Muscle of arm (tissue), 14 donors: Measurements from ENCODE around the gene PIGC. TPM values are rescaled to one million over a fixed set of nuclear protein-coding genes. Genes with fewer than 3 reads are reported as not detected.

Experiments
- DNase-seq: peaks from one replicate; pipeline ENCODE4 v3.0.0-alpha.2; 2013
- long read RNA-seq, 11 donors: transcript quantifications; one replicate each; lab custom pipeline, GENCODE V29; 2026
- polyA plus RNA-seq, 12 donors: library from polyadenylated mRNA; unstranded; fragments of 120-200 nt; gene quantifications; one replicate each; pipeline ENCODE4 v1.2.1, GENCODE V29; 2013; ENCODE audit not compliant: insufficient read length in 12 of 12

PIGC gene
- polyA plus RNA-seq = 10 to 100 TPM in 11 of 12 donors, not detected in 1; 22.6 to 34.1 (median 29.1) TPM
- long read RNA-seq, donor 1, transcript PIGC-202 (1 exons, 2,630 nt) = minor isoform, 14 of 31 reads
- long read RNA-seq, donor 1, transcript PIGC-201 (2 exons, 1,447 nt) = major isoform, 17 of 31 reads
- long read RNA-seq, donor 1, partial matches to known transcripts = 0 of 31 reads
- long read RNA-seq, donor 1, other reads (novel, unspliced or antisense) = 0 of 31 reads
- long read RNA-seq, donor 2, transcript PIGC-202 (1 exons, 2,630 nt) = minor isoform, 5 of 478 reads
- long read RNA-seq, donor 2, transcript PIGC-201 (2 exons, 1,447 nt) = major isoform, 8 of 478 reads
- long read RNA-seq, donor 2, partial matches to known transcripts = 84 of 478 reads
- long read RNA-seq, donor 2, other reads (novel, unspliced or antisense) = 381 of 478 reads
- long read RNA-seq, donor 3, transcript PIGC-201 (2 exons, 1,447 nt) = minor isoform, 6 of 15 reads
- long read RNA-seq, donor 3, transcript PIGC-202 (1 exons, 2,630 nt) = major isoform, 9 of 15 reads
- long read RNA-seq, donor 3, partial matches to known transcripts = 0 of 15 reads
- long read RNA-seq, donor 3, other reads (novel, unspliced or antisense) = 0 of 15 reads
- long read RNA-seq, donor 4, partial matches to known transcripts = 0 of 6 reads
- long read RNA-seq, donor 4, other reads (novel, unspliced or antisense) = 0 of 6 reads
- long read RNA-seq, donor 5, transcript PIGC-202 (1 exons, 2,630 nt) = minor isoform, 7 of 635 reads
- long read RNA-seq, donor 5, transcript PIGC-201 (2 exons, 1,447 nt) = major isoform, 11 of 635 reads
- long read RNA-seq, donor 5, partial matches to known transcripts = 81 of 635 reads
- long read RNA-seq, donor 5, other reads (novel, unspliced or antisense) = 536 of 635 reads
- long read RNA-seq, donor 6, partial matches to known transcripts = 50 of 211 reads
- long read RNA-seq, donor 6, other reads (novel, unspliced or antisense) = 156 of 211 reads
- long read RNA-seq, donor 7, transcript PIGC-201 (2 exons, 1,447 nt) = major isoform, 5 of 6 reads
- long read RNA-seq, donor 7, partial matches to known transcripts = 0 of 6 reads
- long read RNA-seq, donor 7, other reads (novel, unspliced or antisense) = 0 of 6 reads
- long read RNA-seq, donor 8, partial matches to known transcripts = 268 of 344 reads
- long read RNA-seq, donor 8, other reads (novel, unspliced or antisense) = 71 of 344 reads
- long read RNA-seq, donor 9, transcript PIGC-202 (1 exons, 2,630 nt) = major isoform, 7 of 11 reads
- long read RNA-seq, donor 9, partial matches to known transcripts = 0 of 11 reads
- long read RNA-seq, donor 9, other reads (novel, unspliced or antisense) = 0 of 11 reads
- long read RNA-seq, donor 10, transcript PIGC-201 (2 exons, 1,447 nt) = major isoform, 6 of 6 reads
- long read RNA-seq, donor 10, partial matches to known transcripts = 0 of 6 reads
- long read RNA-seq, donor 10, other reads (novel, unspliced or antisense) = 0 of 6 reads
- long read RNA-seq, donor 11, transcript PIGC-201 (2 exons, 1,447 nt) = major isoform, 14 of 18 reads
- long read RNA-seq, donor 11, partial matches to known transcripts = 0 of 18 reads
- long read RNA-seq, donor 11, other reads (novel, unspliced or antisense) = 0 of 18 reads

DNA sequence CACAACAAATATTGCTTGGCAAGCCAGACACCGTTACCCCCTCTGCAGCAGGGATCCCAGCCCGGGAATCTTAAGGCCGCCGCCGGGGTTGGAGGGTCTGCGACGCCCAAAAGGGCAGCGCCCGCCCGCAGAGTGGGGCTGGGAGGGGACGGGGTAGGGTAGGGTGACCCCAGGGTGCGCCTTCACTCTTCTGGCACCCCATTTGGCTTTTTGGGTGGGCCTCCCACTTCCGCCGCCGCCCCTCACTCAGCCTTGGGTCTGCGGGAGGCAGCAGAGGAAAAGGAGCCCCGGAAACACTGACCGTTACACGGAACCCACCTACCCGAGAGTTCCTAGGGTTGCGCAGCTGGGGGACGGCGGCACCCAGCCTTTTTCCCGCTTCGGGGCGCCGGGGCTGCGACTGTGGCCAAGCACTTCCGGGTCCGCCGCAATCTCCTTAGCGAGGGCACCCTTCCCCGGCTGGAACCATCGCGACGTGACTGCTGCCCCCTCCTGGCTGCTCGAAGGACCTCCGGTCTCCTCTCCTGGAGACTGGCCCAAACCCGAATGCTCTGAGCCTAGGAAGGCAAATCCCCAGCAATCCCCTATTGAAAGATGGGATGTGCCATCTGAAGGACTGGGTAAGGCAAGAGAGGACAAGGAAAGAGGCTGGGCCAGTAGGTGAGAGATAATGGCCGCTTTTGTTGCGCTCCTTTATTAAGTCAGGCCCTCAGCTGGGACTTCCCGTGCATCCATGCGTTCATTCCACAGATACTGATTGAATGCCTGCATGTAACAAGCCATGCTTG is at the start of gene PIGC:
TSS of gene PIGC (minus strand) at position 404 of the 788 bp plus-strand sequence. CDS start 1,447 bp downstream, outside the sequence.
- peak; percentile 91 for DNase-seq

DNA sequence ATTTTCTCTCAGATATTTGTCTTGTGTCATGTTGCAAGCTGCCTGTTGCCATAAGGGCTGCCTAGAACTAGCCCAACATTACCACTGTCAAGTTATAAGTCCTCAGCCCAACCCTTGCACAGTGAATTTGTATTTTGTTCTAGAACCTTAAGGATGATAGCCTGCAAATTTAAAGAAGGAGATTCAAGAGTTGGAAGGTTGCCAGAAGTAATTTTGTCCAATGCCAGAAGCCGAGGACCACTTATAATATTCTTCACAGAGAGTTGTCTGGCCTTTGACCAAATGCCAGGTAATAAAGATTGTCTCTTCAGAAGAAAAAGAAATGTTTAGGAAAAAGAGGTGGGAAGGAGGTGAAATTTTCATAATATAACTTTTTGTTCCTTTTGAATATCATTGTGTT is 48.6 kb upstream of the PIGC start:
- no peak for DNase-seq

DNA sequence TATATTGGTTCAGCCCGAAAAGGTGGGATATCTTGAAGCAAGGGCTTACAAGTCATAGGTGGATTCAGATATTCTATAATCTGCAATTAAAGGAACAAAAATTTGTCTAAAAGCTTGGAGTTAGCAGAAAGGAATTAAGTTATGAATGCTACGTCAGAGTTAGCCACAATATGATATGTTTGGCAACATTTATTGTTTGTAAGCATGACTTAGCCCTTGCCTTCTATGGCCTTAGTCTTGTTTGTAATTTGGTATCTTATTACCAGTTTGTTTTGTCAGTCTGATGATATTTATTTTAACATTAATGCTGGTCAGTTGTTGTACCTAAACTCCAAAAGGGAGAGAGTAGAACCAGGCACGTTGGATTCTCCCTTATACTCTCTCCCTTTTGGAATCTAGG is 46.0 kb upstream of the PIGC start:
- DNase-seq = no peak

DNA sequence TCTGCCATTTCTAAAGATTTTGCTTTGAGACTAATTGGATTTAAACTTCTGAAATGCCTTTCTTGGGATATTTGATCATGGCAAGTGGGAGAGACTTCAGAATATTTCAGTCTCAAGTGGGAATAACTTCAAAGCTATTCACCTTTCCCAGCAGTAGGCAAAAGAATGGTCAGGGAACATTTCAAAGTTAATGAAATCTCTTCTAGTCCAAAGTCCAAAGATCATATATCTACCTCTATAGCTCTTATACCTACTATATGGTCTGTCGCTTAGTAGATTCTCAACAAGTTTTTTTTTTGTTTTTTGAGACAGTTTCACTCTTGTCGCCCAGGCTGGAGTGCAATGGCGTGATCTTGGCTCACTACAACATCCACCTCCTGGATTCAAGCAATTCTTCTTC is 44.5 kb upstream of the PIGC start:
- DNase-seq = no peak

DNA sequence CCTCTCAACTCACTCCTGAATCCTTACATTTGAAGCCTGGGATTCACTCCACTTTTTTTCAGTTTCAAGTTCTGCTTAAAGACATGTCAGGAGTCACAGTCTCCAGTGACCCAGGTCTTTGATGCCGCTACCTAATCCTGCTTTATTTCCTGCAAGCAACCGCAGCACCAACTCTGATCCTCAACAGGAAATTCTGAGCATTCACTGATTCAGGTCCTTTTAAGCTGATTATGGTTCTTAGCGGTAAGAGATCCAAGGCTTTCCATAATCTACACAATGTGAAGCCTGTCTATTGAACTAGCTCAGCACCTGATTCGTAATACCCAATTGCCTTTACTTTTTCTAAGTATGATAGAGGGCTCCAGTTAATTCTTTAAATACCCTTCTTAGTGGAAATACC is 43.7 kb upstream of the PIGC start:
- DNase-seq = no peak

DNA sequence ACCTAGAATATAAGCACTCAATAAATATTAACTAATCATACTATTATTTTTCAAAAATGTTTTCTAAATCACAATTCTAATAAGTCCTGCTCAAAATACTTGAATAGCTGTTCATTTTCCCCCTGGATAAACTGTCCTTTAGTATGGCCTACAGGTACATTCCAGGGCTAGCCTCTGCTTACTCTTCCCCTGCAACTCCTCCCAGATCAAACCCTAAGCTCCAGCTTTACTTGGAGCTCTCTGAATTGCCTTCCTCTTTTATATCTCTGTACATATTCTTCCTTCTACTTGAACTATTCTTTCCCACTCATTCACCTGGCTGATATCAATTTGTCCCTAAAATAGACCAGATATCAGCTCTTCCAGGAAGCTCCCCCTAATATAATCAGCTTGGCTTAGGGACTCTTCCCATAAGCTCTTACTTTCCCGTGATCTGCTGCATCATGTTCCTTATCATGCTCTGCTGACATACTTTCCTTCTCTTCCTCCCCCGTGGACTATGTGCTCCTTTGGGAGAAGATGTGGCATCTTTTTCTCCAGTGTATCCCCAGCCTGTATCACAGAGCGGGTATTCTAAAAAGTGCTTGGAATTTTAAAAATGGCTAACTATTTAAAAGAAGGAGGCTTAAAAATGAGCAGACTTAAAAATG is 43.1 kb upstream of the PIGC start:
- DNase-seq = no peak

DNA sequence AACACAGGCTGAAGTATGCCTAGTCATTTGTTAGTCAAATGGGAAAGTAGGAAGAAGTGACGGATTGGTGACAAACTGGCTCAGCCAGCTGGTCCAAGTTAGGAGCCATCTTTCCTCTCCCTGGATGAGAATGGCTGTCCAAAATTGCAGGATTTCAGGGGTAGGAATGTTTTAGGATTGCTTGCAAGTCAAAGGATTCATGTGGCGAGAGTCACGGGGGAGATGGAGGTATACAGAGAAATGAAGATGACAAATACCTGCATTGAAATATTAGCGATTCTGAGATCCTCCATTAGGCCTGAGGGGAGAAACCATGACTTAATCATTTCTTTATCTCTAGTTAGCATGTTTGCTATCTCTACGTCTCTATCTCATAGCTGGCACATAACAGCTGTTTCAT is 41.8 kb upstream of the PIGC start:
- no peak for DNase-seq

DNA sequence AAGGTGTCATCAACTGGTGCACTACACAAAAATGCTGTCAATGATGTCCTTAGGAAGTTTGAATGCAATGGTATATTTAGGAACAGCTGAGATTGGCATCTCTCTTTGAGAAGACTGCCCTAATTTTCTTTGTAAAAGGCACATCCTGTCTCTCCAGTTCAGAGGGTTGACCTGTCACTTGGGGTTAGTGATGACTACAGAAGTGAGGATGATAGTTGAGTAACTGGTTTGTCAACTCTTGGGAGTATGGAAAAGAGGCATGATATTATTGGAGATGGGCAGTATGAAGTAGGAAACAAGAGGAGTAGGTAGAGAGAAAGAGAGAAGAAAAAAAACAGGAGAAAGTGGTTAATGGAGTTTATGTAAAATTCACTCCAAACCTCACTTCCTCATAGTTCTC is 40.4 kb upstream of the PIGC start:
- no peak for DNase-seq

DNA sequence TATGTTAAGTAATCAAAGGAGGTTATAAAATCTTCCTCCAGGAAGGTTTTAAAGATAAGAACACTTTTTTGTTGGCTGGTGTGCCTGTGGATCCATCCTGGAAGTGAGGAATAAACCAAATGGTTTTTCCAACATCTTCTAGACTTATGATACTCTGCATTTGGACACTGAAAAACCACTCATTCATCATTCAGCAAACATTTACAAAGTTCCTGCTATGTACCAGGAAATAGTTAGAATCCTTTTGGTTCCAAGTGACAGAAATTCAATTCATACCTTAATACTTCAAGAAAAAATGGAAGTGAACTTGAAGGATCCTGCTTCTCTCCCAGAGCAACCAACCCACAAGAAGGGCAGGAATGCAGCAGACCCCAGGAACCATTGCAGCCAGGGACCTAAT is 39.6 kb upstream of the PIGC start:
- DNase-seq = no peak

DNA sequence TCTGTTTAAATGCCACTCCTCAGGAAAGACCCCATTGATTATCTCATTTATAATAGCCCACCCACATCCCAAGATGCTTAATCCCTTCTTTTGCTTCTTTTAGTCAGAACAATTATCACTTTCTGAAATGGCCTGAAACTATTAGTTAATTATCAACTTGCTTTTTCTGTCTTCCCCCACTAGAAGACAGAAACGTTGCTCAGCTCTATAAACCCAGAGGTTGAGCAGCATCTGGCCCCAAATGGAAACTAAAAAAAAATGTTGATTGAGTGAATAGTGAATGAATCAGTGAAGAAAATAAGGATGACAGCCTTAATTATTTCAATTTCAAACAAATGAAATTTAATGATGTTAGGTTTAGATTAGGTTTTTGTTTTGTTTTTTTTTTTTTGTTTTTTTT is 38.2 kb upstream of the PIGC start:
- no peak for DNase-seq

DNA sequence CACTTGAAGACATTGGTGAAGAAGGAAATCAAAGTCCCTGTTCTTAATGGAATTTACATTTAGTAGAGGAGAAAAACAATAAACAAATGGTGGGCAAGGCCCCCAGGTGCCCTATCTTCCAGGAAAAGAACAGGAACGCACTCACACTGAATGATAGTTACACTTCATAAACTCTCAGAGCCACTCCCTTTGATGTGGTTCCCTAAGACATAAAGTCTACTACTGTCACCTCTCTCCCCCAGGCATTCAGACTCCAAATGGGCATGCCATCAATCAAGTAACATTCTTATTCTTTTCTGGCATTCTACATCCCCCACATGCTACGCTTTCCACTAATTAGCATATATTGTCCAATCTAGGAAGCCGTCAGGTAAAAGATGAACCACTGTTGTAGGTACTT is 36.6 kb upstream of the PIGC start:
- no peak for DNase-seq

DNA sequence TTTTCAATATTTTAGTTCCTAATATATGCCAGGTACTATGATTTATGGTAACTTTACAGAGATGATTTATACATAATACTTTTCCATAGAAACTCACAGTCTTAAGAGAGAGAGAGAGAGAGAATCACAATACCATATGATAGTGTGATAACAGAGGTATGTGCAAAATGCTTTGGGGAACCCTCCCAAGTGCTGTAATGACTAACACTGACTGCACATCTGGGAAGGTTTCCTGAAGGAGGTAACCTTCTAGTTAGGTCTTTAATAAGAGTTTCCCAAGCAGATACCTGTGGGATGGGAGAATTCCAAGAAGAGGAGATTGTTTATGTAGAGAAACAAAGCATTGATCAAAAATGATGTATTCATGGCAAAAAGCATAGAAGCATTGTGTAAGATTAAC is 34.6 kb upstream of the PIGC start:
- no peak for DNase-seq

DNA sequence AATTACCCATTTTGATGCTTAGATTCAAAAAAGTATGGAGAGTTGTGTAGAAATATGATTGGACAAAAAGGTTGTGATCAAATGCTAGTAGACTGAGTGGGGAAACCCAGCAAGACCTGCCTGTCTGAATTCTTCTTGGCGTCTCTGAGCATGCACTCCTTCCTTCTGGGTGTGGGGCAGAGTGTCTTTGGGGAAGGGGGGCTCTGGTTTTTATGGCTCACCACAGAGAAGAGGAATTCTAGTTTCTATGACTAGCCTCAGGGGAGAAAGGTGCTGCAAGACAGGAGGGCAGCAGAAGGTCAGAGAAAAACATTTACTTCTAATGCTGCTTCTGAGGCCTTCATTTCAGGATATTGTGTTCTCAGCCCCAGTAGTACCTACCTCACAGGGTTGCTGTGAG is 33.9 kb upstream of the PIGC start:
- no peak for DNase-seq

DNA sequence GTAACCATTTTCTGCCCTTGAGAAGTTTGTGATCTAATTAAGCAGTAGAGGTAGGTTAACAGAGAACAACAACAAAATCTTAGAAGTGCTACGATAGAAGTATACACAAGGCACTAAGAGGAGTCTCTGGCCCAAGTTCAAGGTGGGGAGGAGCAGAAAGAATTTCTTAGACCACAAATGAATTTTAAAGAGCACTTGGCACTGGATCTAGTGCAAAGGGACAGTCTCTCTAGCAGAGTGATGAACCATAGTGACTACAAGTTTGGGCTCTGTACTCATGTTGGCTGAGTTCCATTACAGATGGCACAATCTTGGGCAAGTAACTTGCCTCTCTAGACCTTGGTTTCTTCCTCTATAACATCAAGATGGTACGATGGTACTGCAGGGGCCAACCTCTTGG is 33.3 kb upstream of the PIGC start:
- no peak for DNase-seq

DNA sequence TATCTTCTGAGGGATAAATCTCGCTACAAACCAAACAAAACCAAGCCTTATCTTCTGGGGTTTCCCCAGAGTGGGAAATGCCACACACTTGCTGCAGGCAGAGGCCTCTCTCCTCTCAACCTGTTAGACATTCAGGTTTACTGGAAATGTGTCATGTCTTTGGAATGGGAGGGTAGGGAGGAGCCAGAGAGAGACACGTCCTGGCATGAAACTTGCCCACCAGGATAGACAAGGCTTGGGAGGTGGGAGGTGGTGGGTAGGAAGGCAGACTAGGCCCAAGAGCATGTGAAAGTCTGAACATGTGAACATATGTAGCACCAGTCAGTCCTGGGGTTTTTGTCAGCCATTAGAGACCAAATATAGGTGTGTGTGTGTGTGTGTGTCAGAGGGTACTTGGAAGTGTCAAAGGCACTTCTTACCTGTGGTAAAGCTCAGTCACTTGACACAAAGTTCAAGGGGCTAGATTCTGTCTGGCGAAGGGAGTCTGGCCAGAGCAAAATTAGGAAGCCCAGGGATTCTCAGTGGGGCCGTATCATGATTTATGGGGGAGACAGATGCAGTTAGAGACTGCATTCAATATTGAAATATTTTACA is 32.4 kb upstream of the PIGC start:
- DNase-seq = no peak

DNA sequence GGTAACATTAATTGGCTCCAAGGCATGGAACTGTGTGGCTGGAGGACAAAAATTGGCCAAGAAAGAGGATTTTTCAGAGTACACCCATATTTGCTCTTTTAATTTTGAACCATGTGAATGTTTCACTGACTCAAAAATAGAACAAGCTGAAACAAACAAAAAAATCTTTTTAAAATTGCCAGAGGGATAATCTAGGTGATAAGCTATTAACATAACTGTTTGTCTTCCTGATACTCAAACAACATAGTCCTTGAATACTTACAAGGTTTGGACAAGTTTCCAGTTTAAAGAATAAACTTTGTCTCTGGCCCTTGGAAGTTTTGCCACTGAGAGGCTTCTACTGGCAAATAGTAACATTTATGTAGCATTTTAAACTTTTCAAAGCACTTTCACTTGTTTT is 30.0 kb upstream of the PIGC start:
- no peak for DNase-seq

DNA sequence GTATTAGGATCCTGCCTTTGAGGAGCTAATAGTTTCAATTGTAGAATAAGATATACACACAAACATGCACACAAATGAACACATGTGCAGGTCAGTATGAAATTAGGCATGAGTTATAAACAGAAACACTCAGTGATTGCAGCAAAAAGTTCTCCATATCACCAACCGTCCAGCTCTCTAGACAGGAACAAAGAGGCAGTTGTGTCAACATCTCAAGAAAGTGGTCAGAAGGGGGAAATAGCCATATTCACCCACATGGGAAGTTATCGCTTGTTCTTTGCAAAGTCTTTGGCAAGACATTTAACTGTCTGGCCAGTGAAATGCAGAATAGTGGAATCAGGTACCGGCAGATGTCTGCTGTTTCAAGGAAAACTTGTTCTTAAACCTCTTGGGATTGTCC is 29.4 kb upstream of the PIGC start:
- no peak for DNase-seq

DNA sequence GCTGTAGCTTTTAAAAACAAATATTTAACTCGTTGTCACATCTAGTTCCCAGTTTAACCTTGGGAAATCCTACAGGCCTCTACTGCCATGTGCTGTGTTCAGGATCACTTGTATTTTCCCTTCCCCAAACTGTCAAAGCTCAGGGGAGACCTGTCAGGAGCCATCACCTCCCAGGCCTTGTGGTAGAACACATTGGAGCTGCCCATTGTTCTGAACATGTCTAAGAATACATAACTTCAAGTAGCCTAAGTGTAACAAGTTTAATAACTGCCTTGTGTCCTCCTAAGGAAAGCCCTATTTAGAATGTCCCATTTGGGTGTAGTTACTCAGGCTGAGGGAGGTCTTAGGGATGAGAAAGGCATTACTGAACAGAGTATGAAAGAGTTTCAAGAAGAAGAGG is 28.6 kb upstream of the PIGC start:
- DNase-seq = no peak

DNA sequence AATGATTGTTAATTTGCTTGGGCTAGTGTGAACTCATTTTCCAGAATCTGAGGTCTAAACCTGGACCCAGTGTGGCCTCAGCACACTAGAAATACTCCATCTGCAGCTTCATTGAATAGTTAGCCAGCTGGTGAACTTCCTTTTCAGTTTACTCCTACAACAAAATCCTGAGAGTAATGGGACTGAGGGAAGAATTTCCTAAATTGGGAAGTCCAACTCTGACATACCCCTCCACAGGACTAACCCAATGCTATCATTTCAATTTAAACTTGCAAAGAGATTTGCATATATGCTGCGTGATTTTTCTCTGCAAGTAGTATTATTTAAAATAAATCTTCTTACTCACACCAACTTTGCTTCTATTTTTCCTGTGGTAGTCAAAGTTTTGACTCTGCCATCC is 27.8 kb upstream of the PIGC start:
- DNase-seq = no peak

DNA sequence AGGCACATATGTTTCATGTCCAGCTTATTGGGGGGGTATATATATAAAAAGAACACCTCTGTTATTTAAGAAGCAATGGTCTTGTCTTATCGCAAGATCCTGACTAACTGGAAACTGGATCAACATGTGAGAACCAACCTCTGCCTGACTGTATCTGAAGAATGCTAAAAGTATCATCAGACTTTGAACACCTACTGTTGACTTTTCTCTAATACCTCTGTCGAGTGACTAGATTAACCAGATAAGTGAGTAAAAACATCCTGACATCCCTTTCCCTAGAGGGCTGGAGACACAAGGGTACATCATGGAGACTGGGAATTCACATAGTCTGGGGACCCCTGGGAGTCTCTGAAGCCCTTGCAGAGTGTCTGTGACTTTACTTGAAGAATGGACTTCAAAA is 26.3 kb upstream of the PIGC start:
- no peak for DNase-seq
